ENCODE results near the gene PC. TPM values are rescaled to one million over a fixed set of nuclear protein-coding genes. Genes with fewer than 3 reads are reported as not detected.
"Not testable (repeated sequence)": the region's sequence is repeated elsewhere in the genome, so short reads cannot be mapped to it uniquely, and the experiment has no call there.

Gene PC
- total RNA-seq, 1 donor from 2014 or later: 25.7 TPM

DNA sequence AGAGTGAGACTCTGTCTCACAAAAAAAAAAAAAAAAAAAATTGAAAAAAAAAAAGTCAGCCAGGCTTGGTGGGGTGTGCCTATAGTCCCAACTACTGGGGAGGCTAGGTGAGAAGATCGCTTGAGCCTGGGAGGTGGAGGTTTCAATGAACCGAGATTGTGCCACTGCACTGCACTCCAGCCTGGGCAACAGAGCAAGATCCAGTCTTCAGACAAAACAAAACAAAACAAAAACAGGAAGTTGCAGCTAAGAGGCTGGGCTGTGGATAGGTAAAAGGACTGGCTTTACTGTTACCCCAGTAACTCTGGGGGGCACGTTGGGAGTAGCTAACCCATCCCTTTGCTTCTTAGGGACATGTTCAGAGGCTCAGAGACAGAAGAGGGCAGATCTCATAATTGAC, 6.3 kb upstream of the PC start:
- no peak for DNase-seq (ENCODE audit: extremely low spot score, unreplicated experiment)
- Mint-ChIP-seq H3K9me3 (no peaks in the 10 kb centered on the region), H3K27me3 (peaks cover 4% of the 10 kb centered on the region), H3K27ac (no peak overlapping the region), H3K4me3 (no peak overlapping the region), H3K4me1 (ENCODE audit: unreplicated experiment) (no peaks in the 10 kb centered on the region), H3K36me3 (no peaks in the 10 kb centered on the region)
- TF ChIP-seq CTCF (conservative IDR thresholded peaks at IDR 0.05): no peak

- Mint-ChIP-seq H3K27me3 (peaks cover 8% of the 10 kb centered on the region), H3K4me1 (ENCODE audit: unreplicated experiment) (peaks cover 10% of the 10 kb centered on the region), H3K27ac (no peak overlapping the region), H3K4me3 (no peak overlapping the region), H3K36me3 (no peaks in the 10 kb centered on the region), H3K9me3 (peaks cover 7% of the 10 kb centered on the region)
- DNase-seq (ENCODE audit: extremely low spot score, unreplicated experiment): no peak
- no peak for TF ChIP-seq CTCF (conservative IDR thresholded peaks at IDR 0.05)
Measured at GRCh38 chr11:66962801-66963200, 4.6 kb upstream of the PC start.

GRCh38 chr11:66962247-66962646, 4.1 kb upstream of the PC start:
- H3K4me1 Mint-ChIP-seq (ENCODE audit: unreplicated experiment): peaks cover 14% of the 10 kb centered on the region
- no peak for DNase-seq (ENCODE audit: extremely low spot score, unreplicated experiment)
- no peaks in the 10 kb centered on the region for H3K36me3 Mint-ChIP-seq
- H3K4me3 Mint-ChIP-seq: no peak overlapping the region
- H3K27ac Mint-ChIP-seq: no peak overlapping the region
- peaks cover 8% of the 10 kb centered on the region for H3K27me3 Mint-ChIP-seq
- peaks cover 7% of the 10 kb centered on the region for H3K9me3 Mint-ChIP-seq
- TF ChIP-seq CTCF (conservative IDR thresholded peaks at IDR 0.05): no peak

GRCh38 chr11:66961691-66962213, 3.6 kb upstream of the PC start:
- H3K27ac Mint-ChIP-seq; H3K9me3 Mint-ChIP-seq; H3K27me3 Mint-ChIP-seq; H3K4me3 Mint-ChIP-seq; H3K36me3 Mint-ChIP-seq; DNase-seq (ENCODE audit: extremely low spot score, unreplicated experiment): not testable (repeated sequence)
- H3K4me1 Mint-ChIP-seq (ENCODE audit: unreplicated experiment): peaks cover 17% of the 10 kb centered on the region

- Mint-ChIP-seq H3K27ac (peak overlapping the region; percentile 76), H3K4me3 (peak overlapping the region; percentile 92), H3K9me3 (peaks cover 7% of the 10 kb centered on the region), H3K36me3 (no peaks in the 10 kb centered on the region), H3K27me3 (peaks cover 4% of the 10 kb centered on the region), H3K4me1 (ENCODE audit: unreplicated experiment) (peaks cover 21% of the 10 kb centered on the region)
- no peak for TF ChIP-seq CTCF (conservative IDR thresholded peaks at IDR 0.05)
- no peak for DNase-seq (ENCODE audit: extremely low spot score, unreplicated experiment)
Measured at GRCh38 chr11:66958956-66959274, 732 bp upstream of the PC start.

GRCh38 chr11:66957971-66958231, 282 bp downstream of the PC start:
- Mint-ChIP-seq H3K4me1 (ENCODE audit: unreplicated experiment) (peaks cover 26% of the 10 kb centered on the region), H3K36me3 (no peaks in the 10 kb centered on the region), H3K4me3 (peak overlapping the region; percentile 92), H3K27me3 (peaks cover 4% of the 10 kb centered on the region), H3K9me3 (peaks cover 7% of the 10 kb centered on the region), H3K27ac (peak overlapping the region; percentile 78)
- TF ChIP-seq CTCF (conservative IDR thresholded peaks at IDR 0.05): no peak
- no peak for DNase-seq (ENCODE audit: extremely low spot score, unreplicated experiment)

Measured in type B pancreatic cell (in vitro differentiated cells).